Measurements from ENCODE around the gene NEK10.
"Not testable (repeated sequence)": the region's sequence is repeated elsewhere in the genome, so short reads cannot be mapped to it uniquely, and the experiment has no call there.

NEK10 gene

DNA sequence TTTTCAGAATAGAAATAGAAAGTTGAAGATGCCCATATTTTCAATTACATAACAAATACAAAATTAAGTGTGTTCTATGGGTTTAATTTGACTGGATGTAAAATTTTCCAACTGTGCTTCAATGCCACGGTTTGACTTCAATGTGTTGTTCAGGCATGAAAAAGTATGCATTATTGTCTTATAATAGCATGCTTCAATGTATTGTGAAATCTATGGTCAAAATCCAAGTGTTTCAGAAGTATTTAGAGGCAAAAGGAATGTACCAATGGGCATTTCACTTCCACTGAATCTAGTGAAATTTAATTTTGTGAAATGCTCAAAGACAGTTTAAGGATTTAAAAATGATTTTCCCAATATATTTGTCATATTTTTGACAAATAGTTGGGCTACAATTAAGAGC is 16.0 kb downstream of the NEK10 start:
- DNase-seq = no peak

GRCh38 chr3:27352047-27352446 is 17.1 kb downstream of the NEK10 start:
- DNase-seq = no peak

GRCh38 chr3:27349832-27350231 is 19.4 kb downstream of the NEK10 start:
- no peak for DNase-seq

DNA sequence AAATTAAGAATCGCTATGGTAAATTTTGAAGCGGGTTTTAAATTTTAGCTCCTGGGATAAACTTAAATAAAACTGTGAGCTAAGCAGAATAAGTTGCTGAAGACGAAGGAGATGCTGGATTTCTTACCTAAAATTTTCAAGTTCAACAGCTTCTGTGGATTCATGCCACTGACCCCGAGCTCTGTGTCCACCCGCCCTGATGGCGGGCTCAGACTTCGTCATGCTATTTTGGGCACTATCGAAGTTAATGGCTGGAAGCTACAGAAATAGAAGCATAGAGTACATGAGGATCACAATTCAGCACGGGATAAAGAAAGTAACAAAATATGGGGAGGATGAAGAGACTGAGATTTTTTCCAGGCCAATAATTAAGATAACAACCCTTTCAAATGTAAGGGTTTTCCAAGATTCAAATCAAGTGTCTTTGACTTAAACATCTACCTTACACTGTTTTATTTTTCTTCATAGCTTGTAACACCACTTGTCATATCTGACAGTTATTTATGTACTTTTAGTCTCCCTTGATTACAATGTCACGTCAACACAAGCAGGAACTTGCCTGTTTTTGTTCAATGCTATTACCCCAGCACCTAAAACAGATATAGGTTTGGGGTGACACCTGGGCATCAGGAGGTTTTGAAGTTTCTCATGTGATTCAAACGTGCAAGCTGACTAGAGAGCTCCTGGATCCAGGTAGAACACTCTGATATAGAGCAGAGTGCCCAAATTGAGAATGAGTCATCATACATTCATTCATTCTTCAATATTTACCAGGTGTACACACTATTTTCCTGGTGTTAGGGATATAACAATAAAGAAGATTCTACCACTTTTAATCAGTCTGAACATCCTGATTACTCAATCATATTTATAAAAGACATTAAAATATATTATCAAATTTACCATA is 23.0 kb downstream of the NEK10 start:
- no peak for DNase-seq

GRCh38 chr3:27345493-27345892 is 23.7 kb downstream of the NEK10 start:
- no peak for DNase-seq

DNA sequence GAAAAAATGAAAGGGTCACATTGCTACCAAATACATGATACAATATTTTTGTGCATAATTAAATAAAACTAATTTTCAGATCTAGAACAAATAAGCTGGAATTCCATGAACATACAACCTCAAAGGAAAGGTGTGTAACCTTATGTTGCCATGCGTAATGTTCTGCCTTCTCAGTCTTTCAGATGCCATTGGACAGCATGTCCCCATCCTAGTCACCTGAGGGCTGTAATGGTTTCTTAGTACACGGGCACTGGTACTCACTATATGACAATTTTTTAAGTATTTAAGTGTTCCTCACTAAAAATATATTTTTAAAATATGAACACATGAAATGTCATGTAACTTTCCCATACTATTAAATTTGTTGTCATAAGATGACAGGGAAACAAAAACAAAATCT is 24.1 kb downstream of the NEK10 start:
- DNase-seq = no peak

GRCh38 chr3:27344192-27344591 is 25.0 kb downstream of the NEK10 start:
- no peak for DNase-seq

- DNase-seq = no peak
These were observed 26.9 kb downstream of the NEK10 start for GRCh38 chr3:27342267-27342666.

GRCh38 chr3:27340534-27340933 is 28.6 kb downstream of the NEK10 start:
- no peak for DNase-seq

- DNase-seq = no peak
These were observed 33.6 kb downstream of the NEK10 start for GRCh38 chr3:27335571-27335970.

DNA sequence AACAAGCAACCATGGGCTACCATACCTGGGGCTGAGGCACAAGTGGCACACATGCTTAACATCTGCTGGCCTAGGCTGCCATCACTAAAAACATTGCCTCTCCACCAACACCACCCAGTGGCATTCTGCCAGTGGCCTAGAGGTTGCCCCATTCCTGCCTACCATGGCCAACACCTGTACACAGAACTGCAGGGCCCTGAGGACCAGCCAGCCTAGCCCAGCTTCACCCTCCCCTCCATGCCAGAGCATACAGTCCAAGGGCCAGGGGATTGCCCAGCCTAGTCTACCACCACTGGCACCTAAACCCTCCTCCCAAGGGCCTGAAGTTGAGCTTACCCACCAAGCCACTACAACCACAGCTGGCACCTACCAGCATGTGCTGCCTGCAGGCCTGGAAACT is 35.3 kb downstream of the NEK10 start:
- no peak for DNase-seq

DNA sequence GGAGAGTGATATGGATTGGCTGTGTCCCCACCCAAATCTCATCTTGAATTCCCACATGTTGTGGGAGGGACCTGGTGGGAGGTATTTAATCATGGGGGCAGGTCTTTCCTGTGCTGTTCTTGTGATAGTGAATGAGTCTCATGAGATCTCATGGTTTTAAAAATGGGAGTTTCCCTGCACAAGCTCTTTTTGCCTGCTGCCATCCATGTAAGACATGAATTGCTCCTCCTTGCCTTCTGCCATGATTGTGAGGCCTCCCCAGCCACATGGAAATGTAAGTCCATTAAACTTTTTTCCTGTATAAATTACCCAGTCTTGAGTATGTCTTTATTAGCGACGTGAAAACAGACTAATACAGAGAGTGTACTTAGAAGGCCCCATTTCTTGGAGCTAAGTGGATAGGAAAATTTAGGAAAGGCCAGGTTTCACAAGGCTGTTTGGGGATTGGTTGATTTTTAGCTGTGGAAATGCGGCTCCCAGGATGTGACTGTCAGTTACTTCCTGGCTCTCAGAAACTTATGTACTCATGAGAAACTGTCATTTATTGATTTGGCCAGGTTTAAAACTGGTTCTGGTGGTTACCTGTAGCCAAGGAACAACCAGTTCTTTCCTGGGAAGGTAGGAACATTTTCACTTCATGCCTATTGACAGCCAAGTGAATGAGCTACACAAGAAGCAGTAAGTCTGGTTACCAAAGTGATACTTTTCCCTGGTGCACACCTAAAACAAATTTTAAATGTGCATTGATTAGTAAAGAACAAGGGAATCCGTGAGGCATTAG is 40.0 kb downstream of the NEK10 start:
- DNase-seq = not testable (repeated sequence)

DNA sequence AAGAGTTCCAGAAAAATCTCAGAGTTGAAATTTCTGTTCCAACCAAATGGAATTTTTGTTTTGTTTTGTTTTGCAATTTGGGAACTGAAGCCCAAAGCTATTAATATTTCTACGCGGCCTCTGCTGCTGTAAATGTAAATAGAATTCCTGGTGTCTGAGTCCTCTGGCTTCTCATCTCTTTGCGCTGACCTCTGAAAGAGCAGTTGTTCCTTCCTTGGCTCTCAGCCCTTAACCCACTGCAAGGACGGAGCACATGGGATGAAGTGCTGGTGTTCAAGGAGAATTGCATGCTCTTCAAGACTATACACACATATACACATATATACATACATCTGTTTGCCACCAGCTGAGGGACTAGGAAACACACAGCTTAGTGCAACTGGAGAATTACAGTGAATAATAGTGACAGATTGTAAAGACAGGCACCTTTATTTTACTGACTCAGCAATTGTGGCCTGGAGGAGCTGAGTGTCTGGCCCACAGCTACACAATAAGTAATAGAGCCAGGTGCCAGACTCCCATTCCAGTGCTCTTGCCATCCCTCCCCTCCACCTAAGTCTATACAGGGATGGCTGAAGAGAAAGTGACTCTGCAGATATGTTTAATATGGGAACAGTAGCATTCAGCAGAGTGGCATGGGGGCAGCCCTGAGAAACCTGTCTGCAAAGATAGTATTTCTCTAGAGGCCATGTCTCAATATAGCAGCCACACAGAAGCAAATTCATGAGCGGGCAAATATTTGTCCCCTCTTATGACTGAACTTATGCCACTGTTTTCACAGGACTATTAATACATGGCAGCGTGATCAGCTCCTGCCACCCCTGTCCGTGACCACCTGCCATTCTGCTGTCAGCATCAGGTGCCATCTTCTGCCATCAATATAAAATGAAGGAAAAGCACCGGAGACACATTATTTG is 42.3 kb downstream of the NEK10 start:
- no peak for DNase-seq

GRCh38 chr3:27326202-27326601 is 43.0 kb downstream of the NEK10 start:
- DNase-seq = no peak

DNA sequence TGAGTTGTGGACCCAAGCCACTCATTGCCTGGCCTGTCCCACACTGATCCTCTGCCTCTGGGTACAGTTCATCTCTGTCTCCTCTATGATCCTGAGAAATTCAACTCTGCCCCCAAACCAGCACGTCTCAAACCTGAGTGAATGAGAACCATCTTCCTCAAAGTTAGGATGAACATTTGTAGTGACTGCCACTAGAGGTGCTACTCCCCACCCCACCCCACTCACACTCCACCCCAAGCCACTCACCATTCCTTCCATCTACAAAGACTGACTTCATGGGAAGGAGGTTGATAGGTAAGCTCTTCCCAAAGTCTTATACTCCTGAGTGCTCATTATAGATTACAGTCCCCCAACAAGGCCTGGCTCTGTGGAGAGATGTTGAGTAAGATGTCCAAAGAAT is 43.8 kb downstream of the NEK10 start:
- DNase-seq = no peak

- DNase-seq = no peak
These were observed 44.5 kb downstream of the NEK10 start for GRCh38 chr3:27324686-27325085.

DNA sequence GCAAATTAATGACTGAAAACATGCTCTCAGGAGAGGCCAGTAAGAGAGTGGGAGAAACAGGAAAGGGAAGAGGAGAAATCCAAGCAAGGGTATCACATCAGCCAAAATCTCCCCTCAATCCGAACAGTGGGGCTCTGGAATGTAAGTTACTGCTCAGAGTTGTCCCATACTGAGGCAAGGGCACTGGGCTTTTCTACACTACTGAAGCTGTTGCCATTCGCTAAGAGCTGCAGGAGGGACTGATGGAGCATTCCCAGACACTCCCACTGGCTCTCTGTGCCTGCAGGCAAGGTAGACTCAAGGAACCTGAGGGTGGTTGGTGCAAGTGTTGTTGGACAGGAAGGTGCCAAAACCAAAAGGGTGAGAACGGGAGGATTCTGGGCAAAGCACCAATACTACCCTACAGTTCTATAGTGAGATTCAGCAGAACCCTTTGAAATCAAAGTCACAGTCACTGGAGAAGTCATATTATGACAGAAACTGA is 46.1 kb downstream of the NEK10 start:
- DNase-seq = no peak

GRCh38 chr3:27322634-27323033 is 46.5 kb downstream of the NEK10 start:
- DNase-seq = no peak

DNA sequence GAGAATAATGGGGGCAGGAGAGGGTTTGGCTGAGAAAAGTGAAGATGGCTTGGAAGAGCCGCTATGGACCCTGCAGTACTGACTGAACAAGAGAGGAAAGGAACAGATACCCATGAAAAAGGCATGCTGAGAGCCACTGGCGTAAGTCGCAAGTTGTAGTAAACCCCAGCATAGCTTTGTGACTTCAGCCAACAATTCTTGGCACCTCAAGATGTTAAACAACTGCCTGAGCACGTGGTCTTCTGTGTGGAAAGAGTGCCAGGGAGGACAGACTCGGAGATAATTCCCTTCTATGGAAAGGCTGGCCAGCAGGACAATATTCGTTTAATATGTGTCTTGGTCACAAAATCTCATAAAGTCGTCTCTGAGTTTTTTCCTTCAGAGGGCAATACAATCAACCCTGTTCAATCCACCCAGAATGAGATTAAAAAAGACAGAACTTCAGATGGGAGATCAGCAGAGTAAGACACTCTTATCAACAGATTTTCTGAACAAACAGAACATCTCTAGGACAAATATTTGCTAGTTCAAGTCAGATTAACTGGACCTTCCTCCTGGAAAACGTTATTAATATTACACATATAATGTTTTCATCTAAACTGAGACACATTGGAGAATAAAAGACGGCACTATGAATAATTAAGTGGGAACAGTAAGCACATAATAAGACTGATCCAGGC is 49.2 kb downstream of the NEK10 start:
- no peak for DNase-seq

GRCh38 chr3:27319304-27319703 is 49.9 kb downstream of the NEK10 start:
- no peak for DNase-seq

DNA sequence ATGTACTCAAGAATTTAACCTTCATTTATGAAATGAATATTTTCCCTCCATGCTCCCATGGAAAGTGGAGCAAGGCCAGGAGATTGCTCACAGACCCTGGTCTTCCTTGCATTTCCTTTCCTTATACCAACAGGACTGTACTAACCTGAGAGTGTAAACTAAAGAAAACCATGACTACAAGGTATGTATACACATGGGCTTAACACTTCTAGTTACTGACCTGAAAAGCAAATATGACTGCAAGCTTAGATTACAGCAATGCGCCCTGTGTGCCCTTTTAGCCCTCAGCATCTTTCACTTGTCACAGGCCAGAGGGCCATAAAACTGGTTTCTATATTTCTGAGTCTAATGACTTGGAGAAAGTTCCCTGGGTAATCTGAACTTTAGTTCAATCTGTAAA is 52.1 kb downstream of the NEK10 start:
- no peak for DNase-seq

DNA sequence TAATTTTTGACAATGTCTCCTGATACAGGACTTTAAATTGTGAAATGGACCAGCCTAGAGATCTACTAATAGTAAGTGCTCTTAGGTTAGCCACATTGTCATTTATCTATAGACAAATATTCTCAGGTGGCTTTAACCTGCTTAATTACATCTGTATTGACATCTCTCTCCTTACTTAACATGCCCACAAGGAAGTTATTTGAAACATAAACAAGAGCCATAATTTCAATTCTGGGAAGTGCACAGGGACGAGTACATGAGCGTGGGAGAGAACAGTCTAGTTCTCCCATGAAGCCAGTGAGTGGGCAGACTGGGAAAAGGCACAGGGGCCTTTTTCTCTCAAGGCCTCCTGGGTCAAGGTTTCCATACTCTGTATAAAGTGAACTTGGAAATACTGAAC is 54.2 kb downstream of the NEK10 start:
- DNase-seq = no peak

All from NCI-H226 (cell line).